SK-N-SH (cell line): ENCODE data around the gene STXBP6. TPM values are rescaled to one million over a fixed set of nuclear protein-coding genes. Genes with fewer than 3 reads are reported as not detected.

Experiments
- CTCF ChIA-PET: fragments of 300-600, 350-600 bp; formaldehyde crosslinking; extraction: SDS; loops from one replicate; lab custom pipeline; 2021; lab: Yijun Ruan, JAX
- POLR2A ChIA-PET: fragments of 350-600 bp; sonication (Branson Sonifier 250); formaldehyde crosslinking; extraction: SDS; loops from one replicate; lab custom pipeline; 2020; ENCODE audit warnings: antibody characterized with exemption, inconsistent platforms; lab: Yijun Ruan, JAX
- DNase-seq: peaks from one replicate; pipeline ENCODE4 v3.0.0; 2012
- H2AFZ ChIP-seq: fragments of 200-600 bp; sonication (generic); 2 replicates; pipeline ENCODE4 v1.8.1; 2016; ENCODE audit warnings: antibody characterized with exemption, mild to moderate bottlenecking, low read depth
- H3F3A ChIP-seq: fragments of 200-600 bp; sonication (generic); replicated peaks from 2 replicates; pipeline ENCODE3; 2016; ENCODE audit warnings: antibody characterized with exemption, mild to moderate bottlenecking; ENCODE audit not compliant: insufficient read depth
- H3K27ac ChIP-seq, 2 experiments: fragments of 200-500 bp in 1 of 2; fragments of 200-600 bp in 1 of 2; sonication (Bioruptor generic) in 1 of 2; sonication (generic), shearing (Covaris generic) in 1 of 2; 2 replicates each; pipeline versions ENCODE4 v1.5.1 to v1.6.1; 2014 to 2016; ENCODE audit warnings: low read depth in 2 of 2, inconsistent platforms in 1 of 2, low read length in 1 of 2, mild to moderate bottlenecking in 1 of 2, mixed read lengths in 1 of 2
- H3K27me3 ChIP-seq: fragments of 200-600 bp; sonication (generic), shearing (Covaris generic); 2 replicates; pipeline ENCODE4 v1.6.1; 2016; ENCODE audit warnings: mixed run types; ENCODE audit not compliant: insufficient read depth
- H3K36me3 ChIP-seq, 2 experiments: fragments of 200-500 bp in 1 of 2; fragments of 200-600 bp in 1 of 2; sonication (Bioruptor generic) in 1 of 2; sonication (generic) in 1 of 2; replicated peaks in 1 of 2; 2 replicates each; pipeline versions ENCODE3 to v1.5.1; 2014 to 2016; ENCODE audit warnings: low read length in 1 of 2, mild to moderate bottlenecking in 1 of 2; ENCODE audit not compliant: insufficient read depth in 2 of 2, control insufficient read depth in 1 of 2
- H3K4me1 ChIP-seq, 2 experiments: fragments of 200-500 bp in 1 of 2; fragments of 200-600 bp in 1 of 2; sonication (Bioruptor generic) in 1 of 2; sonication (generic), shearing (Covaris generic) in 1 of 2; 2 replicates each; pipeline versions ENCODE4 v1.5.1 to v1.6.1; 2014 to 2016; ENCODE audit warnings: low read depth in 1 of 2, low read length in 1 of 2, mixed run types in 1 of 2; ENCODE audit not compliant: insufficient read depth in 2 of 2, control insufficient read depth in 1 of 2
- H3K4me2 ChIP-seq: fragments of 200-600 bp; sonication (generic), shearing (Covaris generic); 2 replicates; pipeline ENCODE4 v1.6.1; 2017; ENCODE audit warnings: mixed run types
- H3K4me3 ChIP-seq, 2 experiments: fragments of 200-500 bp in 1 of 2; fragments of 200-600 bp in 1 of 2; sonication (Bioruptor generic) in 1 of 2; sonication (generic), shearing (Covaris generic) in 1 of 2; 2 replicates each; pipeline versions ENCODE4 v1.5.1 to v1.8.1; 2014 to 2016; ENCODE audit warnings: low read depth in 2 of 2, inconsistent platforms in 1 of 2, low read length in 1 of 2, mild to moderate bottlenecking in 1 of 2, mixed read lengths in 1 of 2, moderate library complexity in 1 of 2
- H3K79me2 ChIP-seq: fragments of 200-600 bp; sonication (generic); 2 replicates; pipeline ENCODE4 v1.8.1; 2017; ENCODE audit warnings: mild to moderate bottlenecking; ENCODE audit not compliant: insufficient read depth
- H3K9ac ChIP-seq: fragments of 200-600 bp; sonication (generic); 2 replicates; pipeline ENCODE4 v1.6.1; 2017; ENCODE audit warnings: mixed run types
- H3K9me2 ChIP-seq: fragments of 200-600 bp; sonication (generic); 2 replicates; pipeline ENCODE4 v1.6.1; 2017; ENCODE audit warnings: mixed run types
- H3K9me3 ChIP-seq: fragments of 200-600 bp; sonication (generic); 2 replicates; pipeline ENCODE4 v1.6.1; 2017; ENCODE audit warnings: mixed run types, mild to moderate bottlenecking, moderate library complexity
- H4K20me1 ChIP-seq: fragments of 200-600 bp; sonication (generic); 2 replicates; pipeline ENCODE4 v1.6.1; 2017; ENCODE audit warnings: mild to moderate bottlenecking, mixed run types; ENCODE audit not compliant: insufficient read depth
- CHD2 ChIP-seq: fragments of 150-350 bp; IDR thresholded peaks from 2 replicates; pipeline ENCODE4 v1.6.1; 2018; ENCODE audit warnings: low read length; ENCODE audit not compliant: partially characterized antibody
- EP300 ChIP-seq, 2 experiments: IDR thresholded peaks; 2 replicates each; pipeline versions ENCODE4 v1.4.0 to v1.6.1; 2012; ENCODE audit warnings: borderline replicate concordance in 1 of 2, low read depth in 1 of 2, low read length in 1 of 2
- EZH2phosphoT487 ChIP-seq: fragments of 200-600 bp; sonication (generic); IDR thresholded peaks from 2 replicates; pipeline ENCODE4 v1.6.1; 2017; ENCODE audit warnings: low read depth, mixed run types, mild to moderate bottlenecking, antibody characterized with exemption, moderate library complexity, borderline replicate concordance
- FOSL2 ChIP-seq: IDR thresholded peaks from 2 replicates; pipeline ENCODE4 v1.4.0; 2012; ENCODE audit warnings: low read depth, mild to moderate bottlenecking, moderate library complexity, borderline replicate concordance
- FOXJ3 ChIP-seq: sonication (generic); formaldehyde crosslinking; IDR thresholded peaks from 2 replicates; pipeline ENCODE4 v1.5.1; 2020; ENCODE audit warnings: mild to moderate bottlenecking, missing genetic modification reagents
- FOXM1 ChIP-seq: IDR thresholded peaks from 2 replicates; pipeline ENCODE4 v1.4.0; 2012; ENCODE audit warnings: low read depth, mild to moderate bottlenecking
- GATA2 ChIP-seq: sonication (generic); formaldehyde crosslinking; IDR thresholded peaks from 2 replicates; pipeline ENCODE4 v1.5.0; 2020; ENCODE audit warnings: mild to moderate bottlenecking, missing genetic modification reagents
- MEF2A ChIP-seq: IDR thresholded peaks from 2 replicates; pipeline ENCODE4 v1.4.0; 2012; ENCODE audit warnings: low read depth, borderline replicate concordance
- NFIC ChIP-seq: IDR thresholded peaks from 2 replicates; pipeline ENCODE4 v1.4.0; 2012; ENCODE audit warnings: borderline replicate concordance
- POLR2AphosphoS5 ChIP-seq: IDR thresholded peaks from 2 replicates; pipeline ENCODE4 v1.6.1; 2012; ENCODE audit warnings: low read depth, low read length
- RAD21 ChIP-seq: IDR thresholded peaks from 2 replicates; pipeline ENCODE4 v1.6.1; 2012; ENCODE audit warnings: mild to moderate bottlenecking, low read length
- SMC3 ChIP-seq: IDR thresholded peaks from 2 replicates; pipeline ENCODE4 v1.6.1; 2012; ENCODE audit warnings: low read depth, low read length, improper control_type of control experiment
- TEAD4 ChIP-seq: IDR thresholded peaks from 2 replicates; pipeline ENCODE4 v1.4.0; 2012; ENCODE audit warnings: mild to moderate bottlenecking, borderline replicate concordance; ENCODE audit not compliant: insufficient read depth
- whole genome bisulfite sequencing: methylation state at CpG from one replicate; pipeline ENCODE4 v1.1.6; 2017; ENCODE audit warnings: low lambda C conversion rate; 5-methylcytosine and 5-hydroxymethylcytosine counted together
- polyA plus RNA-seq, 3 experiments: library from polyadenylated mRNA; depleted of rRNA; stranded (reverse); fragments of >200 nt; gene quantifications; 2 replicates each; pipeline ENCODE4 v1.2.3, GENCODE V29; 2012
- TF ChIP-seq, protein P1 (sequence below): fragments of 150-350 bp; IDR thresholded peaks from 2 replicates; pipeline ENCODE4 v1.6.1; 2017; ENCODE audit warnings: antibody characterized with exemption, low read length, low read depth, borderline replicate concordance
- TF ChIP-seq, protein P2 (sequence below): IDR thresholded peaks from 2 replicates; pipeline ENCODE4; 2012
- TF ChIP-seq, protein P3 (sequence below): IDR thresholded peaks from 2 replicates; pipeline ENCODE4 v1.4.0; 2012; ENCODE audit warnings: low read depth
- TF ChIP-seq, protein P4 (sequence below): IDR thresholded peaks from 2 replicates; pipeline ENCODE4 v1.4.0; 2012; ENCODE audit warnings: low read depth, borderline replicate concordance
- TF ChIP-seq, protein P5 (sequence below): IDR thresholded peaks from 2 replicates; pipeline ENCODE4 v1.4.0; 2012; ENCODE audit warnings: low read depth, borderline replicate concordance

STXBP6 gene
- polyA plus RNA-seq, 1 of the 3 experiments (the other 2 are of a cell fraction) = 0.16 TPM

DNA sequence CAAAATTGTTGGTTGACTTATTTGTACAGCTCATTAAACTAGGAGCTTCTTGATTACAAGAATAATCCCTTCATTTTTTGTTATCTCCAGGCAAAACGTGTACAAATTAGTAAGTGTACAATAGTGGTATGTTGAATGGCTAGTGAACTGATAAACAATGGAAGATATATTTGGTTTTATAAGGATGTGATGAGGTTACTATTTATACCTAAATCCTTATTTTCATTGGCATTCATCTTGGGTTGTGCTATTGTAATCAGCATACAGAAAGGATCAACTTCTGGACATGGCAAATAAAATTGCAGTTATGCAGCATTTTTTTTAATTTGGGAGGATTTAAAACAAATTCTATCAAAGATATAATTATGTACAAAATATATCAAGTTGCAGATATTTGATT lies 216.6 kb downstream of the STXBP6 start (continued):
- TF ChIP-seq, protein P1, sequence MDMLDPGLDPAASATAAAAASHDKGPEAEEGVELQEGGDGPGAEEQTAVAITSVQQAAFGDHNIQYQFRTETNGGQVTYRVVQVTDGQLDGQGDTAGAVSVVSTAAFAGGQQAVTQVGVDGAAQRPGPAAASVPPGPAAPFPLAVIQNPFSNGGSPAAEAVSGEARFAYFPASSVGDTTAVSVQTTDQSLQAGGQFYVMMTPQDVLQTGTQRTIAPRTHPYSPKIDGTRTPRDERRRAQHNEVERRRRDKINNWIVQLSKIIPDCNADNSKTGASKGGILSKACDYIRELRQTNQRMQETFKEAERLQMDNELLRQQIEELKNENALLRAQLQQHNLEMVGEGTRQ = no peak
- TF ChIP-seq POLR2AphosphoS5 = no peak
- TF ChIP-seq FOSL2 = no peak
- no peak for TF ChIP-seq CHD2
- TF ChIP-seq TEAD4 = no peak
- no peak for TF ChIP-seq FOXM1
- TF ChIP-seq, protein P2, sequence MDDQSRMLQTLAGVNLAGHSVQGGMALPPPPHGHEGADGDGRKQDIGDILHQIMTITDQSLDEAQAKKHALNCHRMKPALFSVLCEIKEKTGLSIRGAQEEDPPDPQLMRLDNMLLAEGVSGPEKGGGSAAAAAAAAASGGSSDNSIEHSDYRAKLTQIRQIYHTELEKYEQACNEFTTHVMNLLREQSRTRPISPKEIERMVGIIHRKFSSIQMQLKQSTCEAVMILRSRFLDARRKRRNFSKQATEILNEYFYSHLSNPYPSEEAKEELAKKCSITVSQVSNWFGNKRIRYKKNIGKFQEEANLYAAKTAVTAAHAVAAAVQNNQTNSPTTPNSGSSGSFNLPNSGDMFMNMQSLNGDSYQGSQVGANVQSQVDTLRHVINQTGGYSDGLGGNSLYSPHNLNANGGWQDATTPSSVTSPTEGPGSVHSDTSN = no peak

DNA sequence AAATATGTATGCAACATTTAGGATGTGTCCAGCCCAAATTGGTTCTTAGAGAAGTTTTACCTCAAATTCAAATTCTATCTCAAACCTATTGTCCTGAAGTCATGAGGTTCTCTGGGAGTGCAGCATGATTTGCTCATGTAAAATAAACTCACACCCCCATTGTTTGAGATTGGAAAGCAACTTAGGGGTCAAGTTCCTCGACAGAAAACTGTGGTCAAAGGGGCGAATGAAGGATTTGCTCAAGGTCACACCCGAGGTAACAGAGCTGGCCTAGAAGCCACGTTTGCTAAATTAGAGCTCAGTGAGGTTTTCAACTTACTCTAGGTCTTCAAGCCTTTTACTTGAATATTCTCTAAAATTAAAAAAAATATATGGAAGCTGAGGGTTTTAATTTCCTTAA lies 218.3 kb downstream of the STXBP6 start:
- Histone ChIP-seq H3K4me1 (no peaks in the 10 kb centered on the region), H3K4me3 (no peak overlapping the region), H3K27me3 (no peaks in the 10 kb centered on the region), H4K20me1 (no peaks in the 10 kb centered on the region), H3K9me3 (no peaks in the 10 kb centered on the region), H3K4me2 (no peak overlapping the region), H3K9ac (no peak overlapping the region), H3K9me2 (no peaks in the 10 kb centered on the region), H3K36me3 (no peaks in the 10 kb centered on the region), H3F3A (no peaks in the 10 kb centered on the region), H3K79me2 (no peaks in the 10 kb centered on the region), H2AFZ (no peak overlapping the region), H3K27ac (no peak overlapping the region)
- ChIA-PET POLR2A (no interaction called here), CTCF (interaction anchor here (1.1 kb wide), 1 partner anchor 25 kb away, joined by 7 read pairs; no protein-coding TSS in a partner anchor)
- no peak for DNase-seq
- 2% methylated on average over 4 of the region's 4 CpGs for WGBS
- TF ChIP-seq SMC3 (no peak), POLR2AphosphoS5 (no peak), FOXJ3 (CRISPR knock-in tag) (no peak), MEF2A (no peak), FOXM1 (no peak), RAD21 (no peak)
- TF ChIP-seq, protein P1 = no peak
- TF ChIP-seq, protein P3, sequence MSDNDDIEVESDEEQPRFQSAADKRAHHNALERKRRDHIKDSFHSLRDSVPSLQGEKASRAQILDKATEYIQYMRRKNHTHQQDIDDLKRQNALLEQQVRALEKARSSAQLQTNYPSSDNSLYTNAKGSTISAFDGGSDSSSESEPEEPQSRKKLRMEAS = no peak

DNA sequence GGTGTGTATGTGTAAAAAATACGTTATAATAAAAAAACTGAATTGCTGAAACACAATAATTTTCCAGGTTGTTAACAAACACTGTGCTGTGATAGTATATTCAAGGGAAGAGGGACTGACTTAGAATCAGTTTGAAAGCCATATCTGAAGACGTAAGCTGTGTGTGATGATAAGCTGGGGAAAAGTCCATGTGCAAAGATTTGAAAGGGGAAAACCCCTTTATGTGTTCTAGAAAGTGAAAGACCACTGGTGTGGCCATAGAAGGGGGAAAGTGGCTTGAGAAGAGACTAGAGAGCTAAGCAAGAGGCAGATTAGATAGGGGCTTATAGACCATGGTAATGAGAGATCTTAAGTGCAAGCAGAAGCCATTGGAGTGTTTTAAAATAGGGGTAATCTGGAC lies 220.1 kb downstream of the STXBP6 start:
- no peak overlapping the region for H2AFZ ChIP-seq
- H3K4me2 ChIP-seq = no peak overlapping the region
- H3K9ac ChIP-seq = no peak overlapping the region
- H3K9me2 ChIP-seq = no peaks in the 10 kb centered on the region
- WGBS = 4% methylated on average over 2 of the region's 2 CpGs
- H3K79me2 ChIP-seq = no peaks in the 10 kb centered on the region
- H3K4me1 ChIP-seq = no peaks in the 10 kb centered on the region
- no peaks in the 10 kb centered on the region for H3K27me3 ChIP-seq
- H4K20me1 ChIP-seq = no peaks in the 10 kb centered on the region
- H3K27ac ChIP-seq = no peak overlapping the region
- no peaks in the 10 kb centered on the region for H3K9me3 ChIP-seq
- H3K4me3 ChIP-seq = no peak overlapping the region
- no peak for DNase-seq
- CTCF ChIA-PET = interaction anchor here (0.7 kb wide), 1 partner anchor 15 kb away, joined by 3 read pairs; no protein-coding TSS in a partner anchor
- no peaks in the 10 kb centered on the region for H3K36me3 ChIP-seq
- no peaks in the 10 kb centered on the region for H3F3A ChIP-seq
- POLR2A ChIA-PET = no interaction called here
- TF ChIP-seq GATA2 (CRISPR knock-in tag) (no peak), FOSL2 (no peak), EP300 (IDR thresholded peaks at IDR 0.05; ENCODE audit: borderline replicate concordance in 1 of 2, low read depth in 1 of 2, low read length in 1 of 2) (no peak), RAD21 (no peak), MEF2A (no peak), EZH2phosphoT487 (no peak), NFIC (no peak)
- TF ChIP-seq, protein P4, sequence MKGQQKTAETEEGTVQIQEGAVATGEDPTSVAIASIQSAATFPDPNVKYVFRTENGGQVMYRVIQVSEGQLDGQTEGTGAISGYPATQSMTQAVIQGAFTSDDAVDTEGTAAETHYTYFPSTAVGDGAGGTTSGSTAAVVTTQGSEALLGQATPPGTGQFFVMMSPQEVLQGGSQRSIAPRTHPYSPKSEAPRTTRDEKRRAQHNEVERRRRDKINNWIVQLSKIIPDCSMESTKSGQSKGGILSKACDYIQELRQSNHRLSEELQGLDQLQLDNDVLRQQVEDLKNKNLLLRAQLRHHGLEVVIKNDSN = no peak
- TF ChIP-seq, protein P1 = no peak
- TF ChIP-seq, protein P5, sequence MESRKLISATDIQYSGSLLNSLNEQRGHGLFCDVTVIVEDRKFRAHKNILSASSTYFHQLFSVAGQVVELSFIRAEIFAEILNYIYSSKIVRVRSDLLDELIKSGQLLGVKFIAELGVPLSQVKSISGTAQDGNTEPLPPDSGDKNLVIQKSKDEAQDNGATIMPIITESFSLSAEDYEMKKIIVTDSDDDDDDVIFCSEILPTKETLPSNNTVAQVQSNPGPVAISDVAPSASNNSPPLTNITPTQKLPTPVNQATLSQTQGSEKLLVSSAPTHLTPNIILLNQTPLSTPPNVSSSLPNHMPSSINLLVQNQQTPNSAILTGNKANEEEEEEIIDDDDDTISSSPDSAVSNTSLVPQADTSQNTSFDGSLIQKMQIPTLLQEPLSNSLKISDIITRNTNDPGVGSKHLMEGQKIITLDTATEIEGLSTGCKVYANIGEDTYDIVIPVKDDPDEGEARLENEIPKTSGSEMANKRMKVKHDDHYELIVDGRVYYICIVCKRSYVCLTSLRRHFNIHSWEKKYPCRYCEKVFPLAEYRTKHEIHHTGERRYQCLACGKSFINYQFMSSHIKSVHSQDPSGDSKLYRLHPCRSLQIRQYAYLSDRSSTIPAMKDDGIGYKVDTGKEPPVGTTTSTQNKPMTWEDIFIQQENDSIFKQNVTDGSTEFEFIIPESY = no peak
